Measurements from ENCODE around the gene TTC39B.
A peak's percentile ranks its signal among the peaks of the same experiment; 100 is the strongest.

Gene TTC39B

DNA sequence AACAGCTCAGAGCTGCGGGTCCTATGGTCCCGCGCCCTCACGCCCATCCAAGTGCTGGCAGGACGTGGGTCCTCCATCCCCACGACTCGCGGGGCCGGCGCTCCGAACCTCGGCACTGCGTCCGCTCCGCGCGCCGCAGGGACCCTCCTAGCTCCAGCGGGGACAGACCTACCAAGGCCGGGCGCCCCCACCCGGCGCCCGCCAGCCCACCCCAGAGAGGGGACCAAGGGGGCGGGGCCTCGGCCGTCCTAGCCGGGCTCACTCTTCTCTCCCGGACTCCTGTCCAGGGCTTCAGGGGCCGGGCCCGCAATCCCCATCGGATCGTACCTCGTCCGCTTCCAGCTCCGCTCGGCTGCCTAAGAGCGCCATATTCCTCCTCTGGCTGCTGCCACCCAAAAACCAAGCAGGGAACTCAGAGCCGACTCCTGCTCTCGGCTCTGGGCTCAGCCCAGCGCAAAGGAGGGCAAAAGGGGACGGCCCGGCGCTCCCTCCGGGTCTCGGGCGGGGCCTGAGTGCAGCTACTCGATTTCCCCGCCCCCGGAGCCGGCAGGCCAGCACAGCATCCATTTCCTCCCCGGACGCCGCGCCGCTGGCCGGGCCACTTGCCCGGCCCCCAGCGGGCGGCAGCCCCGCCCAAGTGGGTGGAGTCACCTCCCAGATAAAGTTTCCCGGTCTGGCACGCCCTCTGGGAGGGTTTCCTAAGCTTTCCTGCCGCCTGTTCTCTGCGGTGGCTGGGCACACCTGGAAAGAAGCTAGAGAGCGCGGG is at the start of gene TTC39B:
TTC39B (minus strand) TSS at position 460 of the 766 bp plus-strand sequence; CDS start at position 369, 91 bp downstream.
- Histone ChIP-seq H3K27ac (no peak within 1 kb of the TSS), H3K27me3 (ENCODE audit: insufficient read depth, low read depth) (no peaks in the 10 kb centered on the region), H4K20me1 (ENCODE audit: insufficient read depth) (no peaks in the 10 kb centered on the region), H3K36me3 (ENCODE audit: insufficient read depth) (no peaks in the 10 kb centered on the region), H3K4me2 (peak within 1 kb of the TSS; percentile 94), H3K4me1 (ENCODE audit: low read depth, poor library complexity, severe bottlenecking) (peaks cover 8% of the 10 kb centered on the region), H3K79me2 (ENCODE audit: insufficient read depth, low read depth) (no peaks in the 10 kb centered on the region), H3K9ac (peak within 1 kb of the TSS; percentile 39; the same call in 1 of the 2 replicates), H3K4me3 (IDR thresholded peaks at IDR 0.05; ENCODE audit: insufficient read depth, low read depth, low read length) (no peak within 1 kb of the TSS), H2AFZ (ENCODE audit: low read depth) (peak within 1 kb of the TSS; percentile 99)
- TF ChIP-seq, protein P1, sequence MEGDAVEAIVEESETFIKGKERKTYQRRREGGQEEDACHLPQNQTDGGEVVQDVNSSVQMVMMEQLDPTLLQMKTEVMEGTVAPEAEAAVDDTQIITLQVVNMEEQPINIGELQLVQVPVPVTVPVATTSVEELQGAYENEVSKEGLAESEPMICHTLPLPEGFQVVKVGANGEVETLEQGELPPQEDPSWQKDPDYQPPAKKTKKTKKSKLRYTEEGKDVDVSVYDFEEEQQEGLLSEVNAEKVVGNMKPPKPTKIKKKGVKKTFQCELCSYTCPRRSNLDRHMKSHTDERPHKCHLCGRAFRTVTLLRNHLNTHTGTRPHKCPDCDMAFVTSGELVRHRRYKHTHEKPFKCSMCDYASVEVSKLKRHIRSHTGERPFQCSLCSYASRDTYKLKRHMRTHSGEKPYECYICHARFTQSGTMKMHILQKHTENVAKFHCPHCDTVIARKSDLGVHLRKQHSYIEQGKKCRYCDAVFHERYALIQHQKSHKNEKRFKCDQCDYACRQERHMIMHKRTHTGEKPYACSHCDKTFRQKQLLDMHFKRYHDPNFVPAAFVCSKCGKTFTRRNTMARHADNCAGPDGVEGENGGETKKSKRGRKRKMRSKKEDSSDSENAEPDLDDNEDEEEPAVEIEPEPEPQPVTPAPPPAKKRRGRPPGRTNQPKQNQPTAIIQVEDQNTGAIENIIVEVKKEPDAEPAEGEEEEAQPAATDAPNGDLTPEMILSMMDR (conservative IDR thresholded peaks at IDR 0.05; ENCODE audit: low read depth, low read length): no peak

DNA sequence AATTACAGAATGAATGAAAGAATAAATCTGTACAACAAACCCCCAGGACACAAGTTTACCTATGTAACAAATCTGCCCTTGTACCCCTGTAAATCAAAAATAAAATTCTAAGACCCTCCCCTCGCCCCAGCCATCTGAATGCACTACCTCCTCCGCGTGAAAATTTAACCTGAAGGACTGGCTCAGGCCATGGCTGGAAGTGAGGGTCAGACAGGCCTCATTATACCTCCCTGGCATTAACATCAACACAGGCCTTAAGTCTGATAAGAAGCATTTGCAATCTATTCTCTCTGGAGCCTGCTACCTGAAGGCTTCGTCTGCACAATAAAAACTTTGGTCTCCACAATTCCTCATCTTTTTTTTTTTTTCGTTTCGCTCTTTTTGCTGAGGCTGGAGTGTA is 48.7 kb upstream of the TTC39B start:
- Histone ChIP-seq H3K36me3 (ENCODE audit: insufficient read depth) (no peaks in the 10 kb centered on the region), H3K4me2 (no peak overlapping the region), H3K9ac (no peak overlapping the region), H3K27me3 (ENCODE audit: insufficient read depth, low read depth) (no peaks in the 10 kb centered on the region), H2AFZ (ENCODE audit: low read depth) (no peak overlapping the region), H3K27ac (no peak overlapping the region), H3K79me2 (ENCODE audit: insufficient read depth, low read depth) (no peaks in the 10 kb centered on the region), H3K4me1 (ENCODE audit: low read depth, poor library complexity, severe bottlenecking) (no peaks in the 10 kb centered on the region), H4K20me1 (ENCODE audit: insufficient read depth) (no peaks in the 10 kb centered on the region), H3K4me3 (IDR thresholded peaks at IDR 0.05; ENCODE audit: insufficient read depth, low read depth, low read length) (no peak overlapping the region)
- TF ChIP-seq, protein P1 (conservative IDR thresholded peaks at IDR 0.05; ENCODE audit: low read depth, low read length): no peak

DNA sequence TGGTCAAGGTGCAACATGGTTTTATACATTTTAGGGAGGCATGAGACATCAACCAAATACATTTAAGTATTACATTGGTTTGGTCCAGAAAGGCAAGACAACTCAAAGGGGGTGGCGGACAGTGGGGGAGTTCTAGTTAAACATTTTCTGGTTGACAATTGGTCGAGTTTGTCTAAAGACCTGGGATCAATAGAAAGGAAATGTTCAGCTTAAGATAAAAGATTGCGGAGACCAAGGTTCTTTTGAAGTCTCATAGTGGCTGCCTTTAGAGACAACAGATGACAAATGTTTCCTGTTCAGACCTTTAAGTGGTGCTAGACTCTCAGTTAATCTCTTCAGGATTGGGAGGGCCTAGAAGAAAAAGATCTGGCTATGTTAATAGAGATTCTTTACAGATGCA is 47.7 kb upstream of the TTC39B start:
- no peak overlapping the region for H3K4me2 ChIP-seq
- TF ChIP-seq, protein P1 (conservative IDR thresholded peaks at IDR 0.05; ENCODE audit: low read depth, low read length): no peak

DNA sequence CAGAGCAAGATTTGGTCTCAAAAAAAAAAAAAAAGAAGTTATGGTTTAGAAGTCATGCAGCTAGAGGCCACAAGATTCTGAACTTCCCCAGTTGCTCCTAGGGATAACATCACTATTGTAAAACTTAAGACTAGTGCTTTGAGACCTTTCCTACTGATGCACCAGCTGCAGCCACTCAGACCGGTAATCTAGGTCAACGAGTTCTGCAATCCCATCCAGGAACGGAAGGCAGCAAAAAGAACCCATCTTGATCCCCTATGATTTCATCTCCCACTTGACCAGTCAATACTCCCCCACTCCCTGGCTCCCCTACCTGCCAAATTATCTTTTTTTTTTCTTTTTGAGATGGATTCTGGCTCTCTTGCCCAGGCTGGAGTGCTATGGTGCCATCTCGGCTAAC is 46.9 kb upstream of the TTC39B start:
- Histone ChIP-seq H3K4me1 (ENCODE audit: low read depth, poor library complexity, severe bottlenecking) (no peaks in the 10 kb centered on the region), H3K4me3 (IDR thresholded peaks at IDR 0.05; ENCODE audit: insufficient read depth, low read depth, low read length) (no peak overlapping the region), H3K4me2 (no peak overlapping the region), H3K27ac (no peak overlapping the region), H4K20me1 (ENCODE audit: insufficient read depth) (no peaks in the 10 kb centered on the region), H3K9ac (no peak overlapping the region), H3K79me2 (ENCODE audit: insufficient read depth, low read depth) (no peaks in the 10 kb centered on the region), H3K36me3 (ENCODE audit: insufficient read depth) (no peaks in the 10 kb centered on the region), H3K27me3 (ENCODE audit: insufficient read depth, low read depth) (no peaks in the 10 kb centered on the region), H2AFZ (ENCODE audit: low read depth) (no peak overlapping the region)
- TF ChIP-seq, protein P1 (conservative IDR thresholded peaks at IDR 0.05; ENCODE audit: low read depth, low read length): no peak

More for the DNA sequence above, 47.7 kb upstream of the TTC39B start:
- H3K27me3 ChIP-seq (ENCODE audit: insufficient read depth, low read depth): no peaks in the 10 kb centered on the region
- H3K36me3 ChIP-seq (ENCODE audit: insufficient read depth): no peaks in the 10 kb centered on the region
- H3K9ac ChIP-seq: no peak overlapping the region
- H3K4me1 ChIP-seq (ENCODE audit: low read depth, poor library complexity, severe bottlenecking): no peaks in the 10 kb centered on the region
- H3K79me2 ChIP-seq (ENCODE audit: insufficient read depth, low read depth): no peaks in the 10 kb centered on the region
- no peak overlapping the region for H3K27ac ChIP-seq
- H3K4me3 ChIP-seq (IDR thresholded peaks at IDR 0.05; ENCODE audit: insufficient read depth, low read depth, low read length): no peak overlapping the region
- no peaks in the 10 kb centered on the region for H4K20me1 ChIP-seq (ENCODE audit: insufficient read depth)
- no peak overlapping the region for H2AFZ ChIP-seq (ENCODE audit: low read depth)
